ENCODE results near the gene HEXIM2.
"Not testable (repeated sequence)": the region's sequence is repeated elsewhere in the genome, so short reads cannot be mapped to it uniquely, and the experiment has no call there.

GRCh38 chr17:45201880-45202279 lies 40.2 kb downstream of the HEXIM2 start:
- TF ChIP-seq POLR2A, CTCF (IDR thresholded peaks at IDR 0.05): not testable (repeated sequence)
